NCI-H1092 treated with DMSO at 0.1 percent for 48 hours (cell line): Measurements from ENCODE around the gene HAUS5.
"Not testable (repeated sequence)": the region's sequence is repeated elsewhere in the genome, so short reads cannot be mapped to it uniquely, and the experiment has no call there.

Experiments
- DNase-seq: peaks from one replicate; lab custom pipeline; 2025; lab: John Stamatoyannopoulos, UW

Gene HAUS5

GRCh38 chr19:35612559-35613321 lies at the start of gene HAUS5:
TSS of gene HAUS5 (plus strand) at chr19:35612735. CDS start at chr19:35612795, 60 bp downstream.
- DNase-seq = peak; percentile 74

- DNase-seq = no peak
Measured at GRCh38 chr19:35562776-35563175, 49.8 kb upstream of the HAUS5 start.

- no peak for DNase-seq
Measured at GRCh38 chr19:35563207-35563829, 49.2 kb upstream of the HAUS5 start, which contains the start of gene ATP4A. TSS of gene ATP4A (minus strand) at chr19:35563658. CDS start at chr19:35563629, 29 bp downstream.

- DNase-seq = no peak
Measured at GRCh38 chr19:35565016-35565856, 47.3 kb upstream of the HAUS5 start.

- DNase-seq = no peak
Measured at GRCh38 chr19:35566738-35567137, 45.8 kb upstream of the HAUS5 start.

GRCh38 chr19:35569281-35569781 lies 43.2 kb upstream of the HAUS5 start:
- DNase-seq = peak; percentile 17

- no peak for DNase-seq
Measured at GRCh38 chr19:35571406-35571965, 41.0 kb upstream of the HAUS5 start.

GRCh38 chr19:35577918-35578317 lies 34.6 kb upstream of the HAUS5 start:
- no peak for DNase-seq

- no peak for DNase-seq
Measured at GRCh38 chr19:35578707-35579106, 33.8 kb upstream of the HAUS5 start.

GRCh38 chr19:35582760-35583159 lies 29.8 kb upstream of the HAUS5 start:
- no peak for DNase-seq

- DNase-seq = no peak
Measured at GRCh38 chr19:35585848-35586247, 26.7 kb upstream of the HAUS5 start, which contains the start of gene PMIS2. TSS of gene PMIS2 (plus strand) at chr19:35586173. CDS start at chr19:35586260, 87 bp downstream.

GRCh38 chr19:35587321-35587720 lies 25.2 kb upstream of the HAUS5 start:
- DNase-seq = no peak

- DNase-seq = no peak
Measured at GRCh38 chr19:35590875-35591274, 21.7 kb upstream of the HAUS5 start.

GRCh38 chr19:35592226-35592625 lies 20.3 kb upstream of the HAUS5 start:
- peak; percentile 42 for DNase-seq

- not testable (repeated sequence) for DNase-seq
Measured at GRCh38 chr19:35595026-35595425, 17.5 kb upstream of the HAUS5 start.

- no peak for DNase-seq
Measured at GRCh38 chr19:35595928-35596327, 16.6 kb upstream of the HAUS5 start.

GRCh38 chr19:35596366-35596999 lies 16.1 kb upstream of the HAUS5 start:
- DNase-seq = no peak

- DNase-seq = no peak
Measured at GRCh38 chr19:35601971-35602370, 10.6 kb upstream of the HAUS5 start.

- not testable (repeated sequence) for DNase-seq
Measured at GRCh38 chr19:35604436-35604835, 8.1 kb upstream of the HAUS5 start.

- not testable (repeated sequence) for DNase-seq
Measured at GRCh38 chr19:35607170-35607569, 5.4 kb upstream of the HAUS5 start.

GRCh38 chr19:35607661-35608060 lies 4.9 kb upstream of the HAUS5 start:
- DNase-seq = no peak
